ENCODE measurements around the gene UCMA. TPM values are rescaled to one million over a fixed set of nuclear protein-coding genes. Genes with fewer than 3 reads are reported as not detected.

Gene UCMA
- total RNA-seq, 1 donor from 2014 or later = not detected

GRCh38 chr10:13187135-13187534, 47.0 kb downstream of the UCMA start:
- DNase-seq (ENCODE audit: low read depth) = no peak

GRCh38 chr10:13184730-13185514, 49.3 kb downstream of the UCMA start:
- DNase-seq (ENCODE audit: low read depth) = no peak

- DNase-seq (ENCODE audit: low read depth) = no peak
Observed at GRCh38 chr10:13184276-13184675, 49.9 kb downstream of the UCMA start.

- DNase-seq (ENCODE audit: low read depth) = no peak
Observed at GRCh38 chr10:13183625-13184024, 50.5 kb downstream of the UCMA start.

- DNase-seq (ENCODE audit: low read depth) = no peak
Observed at GRCh38 chr10:13182424-13182823, 51.8 kb downstream of the UCMA start.

GRCh38 chr10:13180788-13181187, 53.4 kb downstream of the UCMA start:
- DNase-seq (ENCODE audit: low read depth) = no peak

GRCh38 chr10:13173616-13174015, 60.6 kb downstream of the UCMA start:
- DNase-seq (ENCODE audit: low read depth) = no peak

Other genes with a start within 250 kb of the UCMA start
- gene CCDC3, start 232.7 kb downstream of the UCMA start, total RNA-seq = under 0.01 TPM in 1 of 2 replicates, not detected in the other
- 129 and 133 TPM in 2 replicates for gene OPTN, start 134.2 kb downstream of the UCMA start, total RNA-seq
- gene MCM10, start 72.8 kb downstream of the UCMA start, total RNA-seq = 0.55 and 6.8 TPM in 2 replicates
- gene PHYH, start 65.7 kb upstream of the UCMA start, total RNA-seq = 11.6 and 25.1 TPM in 2 replicates
- 29.0 and 42.9 TPM in 2 replicates for gene SEPHS1, start 113.9 kb upstream of the UCMA start, total RNA-seq

Measured in renal cortical epithelial cell (primary cell).